ENCODE results near the gene F5. TPM values are rescaled to one million over a fixed set of nuclear protein-coding genes. Genes with fewer than 3 reads are reported as not detected.

F5 gene
- total and polyA plus RNA-seq, 2 of the 13 experiments (the other 11 are each of a cell fraction or from before 2014, with no cell fraction given), result 38.3 to 64.0 TPM

- TF ChIP-seq HMGXB4 (CRISPR knock-in tag; IDR thresholded peaks at IDR 0.05; ENCODE audit: borderline replicate concordance in 1 of 2, low read depth in 1 of 2) (peak in 1 of 2 experiments; percentile 2; a peak in 1 of 4 replicates), ZNF557 (CRISPR knock-in tag; IDR thresholded peaks at IDR 0.05) (no peak), SKIL (CRISPR knock-in tag; IDR thresholded peaks at IDR 0.05; ENCODE audit: borderline replicate concordance) (no peak), GMEB2 (CRISPR knock-in tag; IDR thresholded peaks at IDR 0.05; ENCODE audit: low read depth) (no peak), MAX (IDR thresholded peaks at IDR 0.05) (no peak), ZNF350 (CRISPR knock-in tag; IDR thresholded peaks at IDR 0.05; ENCODE audit: borderline replicate concordance, low read depth) (no peak), ZNF362 (CRISPR knock-in tag; IDR thresholded peaks at IDR 0.05; ENCODE audit: borderline replicate concordance) (no peak), HINFP (CRISPR knock-in tag; IDR thresholded peaks at IDR 0.05; ENCODE audit: low read depth) (no peak; the same call in 1 of the 2 replicates), DDIT3 (CRISPR knock-in tag; IDR thresholded peaks at IDR 0.05) (no peak), ZNF850 (CRISPR knock-in tag; conservative IDR thresholded peaks at IDR 0.05) (no peak), ZNF501 (CRISPR knock-in tag; IDR thresholded peaks at IDR 0.05) (0 out of 2 replicates have a peak, but pooled peaks have one; percentile 45), SRY (CRISPR knock-in tag; IDR thresholded peaks at IDR 0.05) (no peak), ZBTB2 (CRISPR knock-in tag; IDR thresholded peaks at IDR 0.05; ENCODE audit: low read depth) (no peak), ZKSCAN1 (IDR thresholded peaks at IDR 0.05; ENCODE audit: low read length) (no peak), PAF1 (CRISPR knock-in tag; IDR thresholded peaks at IDR 0.05) (no peak), ZNF816 (CRISPR knock-in tag; IDR thresholded peaks at IDR 0.05; ENCODE audit: borderline replicate concordance) (no peak), ZNF263 (CRISPR knock-in tag; IDR thresholded peaks at IDR 0.05) (no peak)
Observed at GRCh38 chr1:169486281-169487051, 99.8 kb downstream of the F5 start (continued).

All from HepG2 (cell line).